Measurements from ENCODE around the gene MYH14.

DNA sequence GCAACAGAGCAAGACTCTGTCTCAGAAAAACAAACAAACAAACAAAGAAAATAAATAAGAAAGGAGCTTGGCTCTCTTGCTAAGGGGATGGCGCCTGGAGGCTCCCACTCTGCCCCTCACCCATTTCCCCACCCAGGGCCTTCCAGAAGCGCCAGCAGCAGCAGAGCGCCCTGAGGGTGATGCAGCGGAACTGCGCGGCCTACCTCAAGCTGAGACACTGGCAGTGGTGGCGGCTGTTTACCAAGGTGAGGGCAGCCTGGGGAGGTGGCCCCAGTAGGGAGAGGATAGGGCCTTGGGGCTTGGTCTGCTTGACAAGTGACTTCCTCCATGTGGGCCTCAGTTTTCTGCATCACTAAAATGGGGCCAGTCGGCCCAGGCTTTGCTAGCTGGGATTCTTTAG lies 59.8 kb downstream of the MYH14 start:
- TF ChIP-seq, protein P1, sequence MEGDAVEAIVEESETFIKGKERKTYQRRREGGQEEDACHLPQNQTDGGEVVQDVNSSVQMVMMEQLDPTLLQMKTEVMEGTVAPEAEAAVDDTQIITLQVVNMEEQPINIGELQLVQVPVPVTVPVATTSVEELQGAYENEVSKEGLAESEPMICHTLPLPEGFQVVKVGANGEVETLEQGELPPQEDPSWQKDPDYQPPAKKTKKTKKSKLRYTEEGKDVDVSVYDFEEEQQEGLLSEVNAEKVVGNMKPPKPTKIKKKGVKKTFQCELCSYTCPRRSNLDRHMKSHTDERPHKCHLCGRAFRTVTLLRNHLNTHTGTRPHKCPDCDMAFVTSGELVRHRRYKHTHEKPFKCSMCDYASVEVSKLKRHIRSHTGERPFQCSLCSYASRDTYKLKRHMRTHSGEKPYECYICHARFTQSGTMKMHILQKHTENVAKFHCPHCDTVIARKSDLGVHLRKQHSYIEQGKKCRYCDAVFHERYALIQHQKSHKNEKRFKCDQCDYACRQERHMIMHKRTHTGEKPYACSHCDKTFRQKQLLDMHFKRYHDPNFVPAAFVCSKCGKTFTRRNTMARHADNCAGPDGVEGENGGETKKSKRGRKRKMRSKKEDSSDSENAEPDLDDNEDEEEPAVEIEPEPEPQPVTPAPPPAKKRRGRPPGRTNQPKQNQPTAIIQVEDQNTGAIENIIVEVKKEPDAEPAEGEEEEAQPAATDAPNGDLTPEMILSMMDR (conservative IDR thresholded peaks at IDR 0.05; ENCODE audit: low read length) = no peak
- TF ChIP-seq EZH2phosphoT487 (IDR thresholded peaks at IDR 0.05; ENCODE audit: borderline replicate concordance, low read depth, low read length) = no peak
